HL-60 (cell line): ENCODE results near the gene AGAP5.
"Not testable (repeated sequence)": the region's sequence is repeated elsewhere in the genome, so short reads cannot be mapped to it uniquely, and the experiment has no call there.

Experiments
- GABPA ChIP-seq: IDR thresholded peaks from 2 replicates; pipeline ENCODE4 v1.6.1; 2012; ENCODE audit warnings: low read depth
- POLR2AphosphoS5 ChIP-seq: IDR thresholded peaks from 2 replicates; pipeline ENCODE4 v1.6.1; 2012; ENCODE audit warnings: low read depth
- TF ChIP-seq, protein P1 (sequence below): IDR thresholded peaks from one replicate; pipeline ENCODE4 v1.5.1; 2011; ENCODE audit warnings: low read length, control low read depth, inconsistent platforms; ENCODE audit not compliant: insufficient read depth
- TF ChIP-seq, protein P2 (sequence below): IDR thresholded peaks from 2 replicates; pipeline ENCODE4 v1.6.1; 2012; ENCODE audit warnings: low read depth; ENCODE audit not compliant: insufficient replicate concordance

DNA sequence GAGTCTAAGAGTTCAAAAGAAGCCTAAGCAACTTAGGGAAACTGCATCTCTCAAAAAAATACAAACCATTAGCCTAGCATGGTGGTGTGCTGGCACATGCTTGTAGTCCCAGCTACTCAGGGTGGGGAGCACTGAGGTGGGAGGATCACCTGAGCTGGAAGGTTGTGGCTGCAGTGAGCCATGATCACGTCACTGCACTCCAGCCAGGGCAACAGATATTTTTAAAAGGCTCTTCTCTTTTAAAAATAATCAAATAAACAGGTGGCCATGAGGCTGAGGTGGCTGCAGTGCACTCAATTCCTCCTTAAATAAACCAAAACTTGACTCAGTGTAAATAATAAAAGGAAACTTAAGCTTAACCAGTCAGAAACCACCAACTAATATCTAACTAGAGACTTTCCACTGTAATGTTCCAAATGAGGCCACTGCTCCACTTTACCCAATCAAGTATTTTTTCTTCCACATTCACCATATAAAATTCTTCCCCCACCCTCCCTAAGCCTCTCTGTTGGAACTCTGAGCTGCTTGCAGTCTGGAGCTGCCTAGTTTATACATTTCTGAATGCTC, 7.7 kb upstream of the AGAP5 start:
- TF ChIP-seq, protein P1, sequence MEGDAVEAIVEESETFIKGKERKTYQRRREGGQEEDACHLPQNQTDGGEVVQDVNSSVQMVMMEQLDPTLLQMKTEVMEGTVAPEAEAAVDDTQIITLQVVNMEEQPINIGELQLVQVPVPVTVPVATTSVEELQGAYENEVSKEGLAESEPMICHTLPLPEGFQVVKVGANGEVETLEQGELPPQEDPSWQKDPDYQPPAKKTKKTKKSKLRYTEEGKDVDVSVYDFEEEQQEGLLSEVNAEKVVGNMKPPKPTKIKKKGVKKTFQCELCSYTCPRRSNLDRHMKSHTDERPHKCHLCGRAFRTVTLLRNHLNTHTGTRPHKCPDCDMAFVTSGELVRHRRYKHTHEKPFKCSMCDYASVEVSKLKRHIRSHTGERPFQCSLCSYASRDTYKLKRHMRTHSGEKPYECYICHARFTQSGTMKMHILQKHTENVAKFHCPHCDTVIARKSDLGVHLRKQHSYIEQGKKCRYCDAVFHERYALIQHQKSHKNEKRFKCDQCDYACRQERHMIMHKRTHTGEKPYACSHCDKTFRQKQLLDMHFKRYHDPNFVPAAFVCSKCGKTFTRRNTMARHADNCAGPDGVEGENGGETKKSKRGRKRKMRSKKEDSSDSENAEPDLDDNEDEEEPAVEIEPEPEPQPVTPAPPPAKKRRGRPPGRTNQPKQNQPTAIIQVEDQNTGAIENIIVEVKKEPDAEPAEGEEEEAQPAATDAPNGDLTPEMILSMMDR: not testable (repeated sequence)
- TF ChIP-seq, protein P2, sequence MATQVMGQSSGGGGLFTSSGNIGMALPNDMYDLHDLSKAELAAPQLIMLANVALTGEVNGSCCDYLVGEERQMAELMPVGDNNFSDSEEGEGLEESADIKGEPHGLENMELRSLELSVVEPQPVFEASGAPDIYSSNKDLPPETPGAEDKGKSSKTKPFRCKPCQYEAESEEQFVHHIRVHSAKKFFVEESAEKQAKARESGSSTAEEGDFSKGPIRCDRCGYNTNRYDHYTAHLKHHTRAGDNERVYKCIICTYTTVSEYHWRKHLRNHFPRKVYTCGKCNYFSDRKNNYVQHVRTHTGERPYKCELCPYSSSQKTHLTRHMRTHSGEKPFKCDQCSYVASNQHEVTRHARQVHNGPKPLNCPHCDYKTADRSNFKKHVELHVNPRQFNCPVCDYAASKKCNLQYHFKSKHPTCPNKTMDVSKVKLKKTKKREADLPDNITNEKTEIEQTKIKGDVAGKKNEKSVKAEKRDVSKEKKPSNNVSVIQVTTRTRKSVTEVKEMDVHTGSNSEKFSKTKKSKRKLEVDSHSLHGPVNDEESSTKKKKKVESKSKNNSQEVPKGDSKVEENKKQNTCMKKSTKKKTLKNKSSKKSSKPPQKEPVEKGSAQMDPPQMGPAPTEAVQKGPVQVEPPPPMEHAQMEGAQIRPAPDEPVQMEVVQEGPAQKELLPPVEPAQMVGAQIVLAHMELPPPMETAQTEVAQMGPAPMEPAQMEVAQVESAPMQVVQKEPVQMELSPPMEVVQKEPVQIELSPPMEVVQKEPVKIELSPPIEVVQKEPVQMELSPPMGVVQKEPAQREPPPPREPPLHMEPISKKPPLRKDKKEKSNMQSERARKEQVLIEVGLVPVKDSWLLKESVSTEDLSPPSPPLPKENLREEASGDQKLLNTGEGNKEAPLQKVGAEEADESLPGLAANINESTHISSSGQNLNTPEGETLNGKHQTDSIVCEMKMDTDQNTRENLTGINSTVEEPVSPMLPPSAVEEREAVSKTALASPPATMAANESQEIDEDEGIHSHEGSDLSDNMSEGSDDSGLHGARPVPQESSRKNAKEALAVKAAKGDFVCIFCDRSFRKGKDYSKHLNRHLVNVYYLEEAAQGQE: not testable (repeated sequence)
- not testable (repeated sequence) for TF ChIP-seq GABPA, POLR2AphosphoS5
